Pancreas (tissue), 10 donors: ENCODE measurements around the gene GAMT. TPM values are rescaled to one million over a fixed set of nuclear protein-coding genes. Genes with fewer than 3 reads are reported as not detected.
A peak's percentile ranks its signal among the peaks of the same experiment; 100 is the strongest.

Source experiments
- ATAC-seq, 4 donors: fragments of 200-7000 bp; cut with Tn5 transposase; one replicate each; pipeline versions ENCODE4 v1.8.0 to v1.9.1; 2020; ENCODE audit warnings: mild to moderate bottlenecking in 4 of 4, moderate library complexity in 4 of 4
- DNase-seq, 6 donors: peaks; one replicate each; pipeline ENCODE4 v3.0.0-alpha.2; 2020
- FAIRE-seq: peaks from 2 replicates; lab custom pipeline; 2012; peaks lifted over from hg19 to GRCh38; lab: Jason Lieb, UNC
- H3K27ac ChIP-seq, 4 donors: fragments of 200-600 bp; sonication (generic); 1 replicate in 3 of 4; 2 replicates in 1 of 4; pipeline versions ENCODE4 v1.5.0 to v1.8.0; 2020
- H3K27me3 ChIP-seq, 4 donors: fragments of 200-600 bp; one replicate each; pipeline ENCODE4 v1.8.0; 2021
- H3K36me3 ChIP-seq, 3 donors: fragments of 200-600 bp; sonication (generic) in 1 of 3; one replicate each; pipeline versions ENCODE4 v1.5.0 to v1.8.0; 2020 to 2021
- H3K4me1 ChIP-seq, 3 donors: fragments of 200-600 bp; one replicate each; pipeline ENCODE4 v1.8.0; 2021
- H3K4me3 ChIP-seq, 4 donors: fragments of 200-600 bp; sonication (generic) in 2 of 4; one replicate each; pipeline versions ENCODE4 v1.5.0 to v1.8.0; 2020 to 2021
- H3K9me3 ChIP-seq, 4 donors: fragments of 200-600 bp; one replicate each; pipeline ENCODE4 v1.8.0; 2021
- CTCF ChIP-seq, 4 donors: fragments of 200-600 bp; sonication (generic) in 3 of 4; IDR thresholded peaks; one replicate each; pipeline versions ENCODE4 v1.5.0 to v1.8.0; 2021; ENCODE audit warnings: antibody characterized with exemption in 4 of 4
- WGBS, 2 donors: extraction: QIAGEN DNeasy Blood & Tissue Kit; methylation state at CpG; one replicate each; pipeline ENCODE4 v1.1.7; 2013; 5-methylcytosine and 5-hydroxymethylcytosine counted together
- intact Hi-C, 3 donors: fragments of 100-400 bp; cut with DNase I; formaldehyde crosslinking; loops; one replicate each; pipeline versions ENCODE4 v1.11.1 to v1.14.2; 2022
- polyA plus RNA-seq, 2 donors: library from polyadenylated mRNA; stranded (reverse); fragments of 200-250 nt; gene quantifications; one replicate each; pipeline ENCODE4 v1.2.3, GENCODE V29; 2013
- total RNA-seq, 6 donors: library from RNA; stranded (reverse); fragmentation: NEBNext Ultra II Directional in 4 of 6; extraction: Animal tissue kit (Norgen Biotek cat#: 25700) in 4 of 6; gene quantifications; one replicate each; pipeline versions ENCODE4 v1.2.1 to v1.2.4, GENCODE V29; 2021 to 2023
- donor health status: healthy with polysubstance abuse.
- donor health status: DM: no; HTN: no; CAD: no; lungs with moderate emphysema.
- donor health status: DM: no; HTN: no; CAD: no.
- donor health status: control.
- donor health status: control.
- donor health status: Bipolar disorder and iron deficiency.
- donor health status: DM: yes; HTN: yes; CAD: no.
- donor health status: DM: no; HTN: no; CAD: no.
- donor health status: DM: no; HTN: no; CAD: no.
- donor health status: DM: yes; HTN: yes; CAD: no.

GAMT gene
- total and polyA plus RNA-seq, 8 donors = 46.2 to 200 (median 66.0) TPM

DNA sequence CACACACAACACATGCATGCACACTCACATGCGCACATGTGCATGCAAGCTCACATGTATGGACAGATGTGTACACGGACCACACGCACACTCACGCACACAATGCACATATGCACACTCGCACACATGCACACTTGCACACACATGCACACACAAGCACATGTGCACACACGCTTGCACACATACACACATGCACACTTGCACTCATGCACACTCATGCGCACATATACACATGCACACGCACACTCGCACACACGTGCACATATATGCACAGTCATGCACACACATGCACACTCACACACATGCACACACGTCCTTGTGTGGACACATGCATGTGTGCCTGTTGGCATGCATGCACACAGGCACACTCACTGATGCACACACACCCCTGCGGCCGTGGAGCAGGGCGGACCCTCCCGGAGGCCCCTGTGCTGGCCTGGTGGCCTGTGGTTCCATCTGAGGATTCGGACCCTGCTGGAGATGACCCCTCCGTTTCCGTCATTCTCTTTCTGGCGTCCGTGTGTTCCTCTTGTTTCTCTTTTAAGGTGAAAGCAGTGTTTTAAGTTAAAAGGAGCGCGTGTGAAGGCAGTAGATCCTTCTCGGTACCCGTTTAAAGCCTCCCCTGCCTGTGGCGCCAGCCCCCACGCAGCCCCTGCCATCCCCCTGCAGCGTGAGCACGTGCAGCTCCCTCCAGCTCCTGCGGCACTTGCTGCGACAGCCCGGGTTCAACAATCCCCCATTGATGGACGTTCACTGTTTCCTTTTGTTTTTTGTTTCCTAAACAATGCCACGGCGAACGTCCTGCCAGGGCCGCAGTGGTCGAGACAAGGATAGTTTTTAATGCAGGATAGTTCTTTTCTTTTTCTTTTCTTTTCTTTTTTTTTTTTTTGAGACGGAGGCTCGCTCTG lies 12.1 kb downstream of the GAMT start:
- H3K27ac ChIP-seq = no peak overlapping the region
- no peak for TF ChIP-seq CTCF (IDR thresholded peaks at IDR 0.05)
- FAIRE-seq = no peak
- no peaks in the 10 kb centered on the region for H3K9me3 ChIP-seq
- no peak for ATAC-seq
- no peak overlapping the region for H3K4me3 ChIP-seq
- DNase-seq = peak in 1 of 6 donors; percentile 35
- H3K27me3 ChIP-seq = no peaks in the 10 kb centered on the region
- 92% methylated on average over 39 of the region's 39 CpGs for WGBS, 2 donors
- peaks cover 0 to 28% (median 10%) of the 10 kb centered on the region in 3 donors for H3K36me3 ChIP-seq
- intact Hi-C loops = no loop called here
- H3K4me1 ChIP-seq = peaks cover 6 to 19% (median 19%) of the 10 kb centered on the region in 3 donors

DNA sequence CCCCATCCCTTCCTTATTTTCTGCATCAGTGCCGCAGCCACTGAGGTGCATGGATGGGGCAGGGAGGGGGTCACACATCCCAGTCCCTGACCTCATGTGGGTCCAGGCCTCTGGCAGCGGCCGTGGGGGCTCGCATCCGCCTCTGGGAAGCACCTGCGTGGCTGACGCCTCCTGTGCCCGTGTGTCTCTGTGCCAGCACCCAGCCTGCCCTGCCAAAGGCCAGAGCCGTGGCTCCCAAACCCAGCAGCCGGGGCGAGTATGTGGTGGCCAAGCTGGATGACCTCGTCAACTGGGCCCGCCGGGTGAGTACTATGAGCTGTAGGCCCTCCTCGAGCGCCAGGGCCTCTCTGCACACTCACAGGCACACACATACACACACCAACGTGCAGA lies 12.7 kb downstream of the GAMT start:
- Histone ChIP-seq H3K36me3 (peaks cover 0 to 28% (median 10%) of the 10 kb centered on the region in 3 donors), H3K4me1 (peaks cover 6 to 19% (median 19%) of the 10 kb centered on the region in 3 donors), H3K9me3 (no peaks in the 10 kb centered on the region), H3K27ac (no peak overlapping the region), H3K27me3 (no peaks in the 10 kb centered on the region), H3K4me3 (no peak overlapping the region)
- DNase-seq = no peak
- no peak for TF ChIP-seq CTCF (IDR thresholded peaks at IDR 0.05)
- no peak for ATAC-seq
- 90 to 91% methylated on average over 17 of the region's 17 CpGs for WGBS, 2 donors
- no peak for FAIRE-seq
- intact Hi-C loops = no loop called here

- peak in 1 of 6 donors; percentile 71 for DNase-seq
- no peak for ATAC-seq
- peaks cover 0 to 24% (median 10%) of the 10 kb centered on the region in 3 donors for H3K36me3 ChIP-seq
- intact Hi-C loops = no loop called here
- H3K4me1 ChIP-seq = peaks cover 6 to 19% (median 19%) of the 10 kb centered on the region in 3 donors
- no peak overlapping the region for H3K4me3 ChIP-seq
- TF ChIP-seq CTCF (IDR thresholded peaks at IDR 0.05) = no peak
- WGBS, 2 donors = 77 to 85% methylated on average over 40 to 45 of the region's 45 CpGs
- no peaks in the 10 kb centered on the region for H3K9me3 ChIP-seq
- FAIRE-seq = no peak
- no peak overlapping the region for H3K27ac ChIP-seq
- H3K27me3 ChIP-seq = no peaks in the 10 kb centered on the region
These were observed 13.4 kb downstream of the GAMT start for GRCh38 chr19:1387684-1388636.

GRCh38 chr19:1386945-1387683 lies 14.2 kb downstream of the GAMT start:
- FAIRE-seq = no peak
- Histone ChIP-seq H3K4me3 (no peak overlapping the region), H3K27ac (no peak overlapping the region), H3K36me3 (peaks cover 0 to 17% (median 10%) of the 10 kb centered on the region in 3 donors), H3K4me1 (peaks cover 6 to 19% (median 19%) of the 10 kb centered on the region in 3 donors), H3K9me3 (no peaks in the 10 kb centered on the region), H3K27me3 (no peaks in the 10 kb centered on the region)
- 88 to 92% methylated on average over 39 of the region's 39 CpGs for WGBS, 2 donors
- peak in 1 of 6 donors; percentile 61 for DNase-seq
- ATAC-seq = no peak
- intact Hi-C loops = no loop called here
- no peak for TF ChIP-seq CTCF (IDR thresholded peaks at IDR 0.05)
